ENCODE data around the gene ANKRD9.

ANKRD9 gene

DNA sequence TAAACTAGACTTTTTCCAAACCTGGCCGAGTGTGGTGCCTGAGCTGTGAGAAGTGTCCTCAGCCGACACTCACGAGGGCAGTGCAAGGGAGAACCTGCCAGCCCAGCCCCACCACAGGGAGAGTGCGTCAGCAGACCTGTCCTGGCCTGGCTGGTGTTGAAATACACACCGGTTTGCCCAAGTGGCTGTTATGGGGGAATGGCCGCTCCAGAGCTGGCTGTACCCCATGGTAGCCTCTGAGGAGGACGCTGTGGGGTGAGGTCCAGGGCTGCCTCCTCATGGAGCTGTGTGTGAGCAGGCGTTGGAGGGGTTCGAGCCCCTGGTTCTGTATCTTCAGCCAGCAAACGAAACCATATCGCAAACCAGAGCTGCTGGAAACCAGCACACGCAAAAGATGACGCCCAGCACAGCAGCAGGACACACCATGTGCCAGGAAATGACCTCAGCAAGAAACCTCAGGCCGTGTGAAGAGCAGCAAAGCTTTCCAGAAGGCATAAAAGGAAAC, 9.4 kb downstream of the ANKRD9 start:
- peak; percentile 88 to 95 for DNase-seq (ENCODE audit: low read depth in 2 of 2)
- TF ChIP-seq, protein P1, sequence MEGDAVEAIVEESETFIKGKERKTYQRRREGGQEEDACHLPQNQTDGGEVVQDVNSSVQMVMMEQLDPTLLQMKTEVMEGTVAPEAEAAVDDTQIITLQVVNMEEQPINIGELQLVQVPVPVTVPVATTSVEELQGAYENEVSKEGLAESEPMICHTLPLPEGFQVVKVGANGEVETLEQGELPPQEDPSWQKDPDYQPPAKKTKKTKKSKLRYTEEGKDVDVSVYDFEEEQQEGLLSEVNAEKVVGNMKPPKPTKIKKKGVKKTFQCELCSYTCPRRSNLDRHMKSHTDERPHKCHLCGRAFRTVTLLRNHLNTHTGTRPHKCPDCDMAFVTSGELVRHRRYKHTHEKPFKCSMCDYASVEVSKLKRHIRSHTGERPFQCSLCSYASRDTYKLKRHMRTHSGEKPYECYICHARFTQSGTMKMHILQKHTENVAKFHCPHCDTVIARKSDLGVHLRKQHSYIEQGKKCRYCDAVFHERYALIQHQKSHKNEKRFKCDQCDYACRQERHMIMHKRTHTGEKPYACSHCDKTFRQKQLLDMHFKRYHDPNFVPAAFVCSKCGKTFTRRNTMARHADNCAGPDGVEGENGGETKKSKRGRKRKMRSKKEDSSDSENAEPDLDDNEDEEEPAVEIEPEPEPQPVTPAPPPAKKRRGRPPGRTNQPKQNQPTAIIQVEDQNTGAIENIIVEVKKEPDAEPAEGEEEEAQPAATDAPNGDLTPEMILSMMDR (IDR thresholded peaks at IDR 0.05; ENCODE audit: low read depth, low read length), result no peak
- H3K4me3 ChIP-seq (replicated peaks in 1 of 2; ENCODE audit: low read depth in 2 of 2, low read length in 2 of 2), result no peak overlapping the region

DNA sequence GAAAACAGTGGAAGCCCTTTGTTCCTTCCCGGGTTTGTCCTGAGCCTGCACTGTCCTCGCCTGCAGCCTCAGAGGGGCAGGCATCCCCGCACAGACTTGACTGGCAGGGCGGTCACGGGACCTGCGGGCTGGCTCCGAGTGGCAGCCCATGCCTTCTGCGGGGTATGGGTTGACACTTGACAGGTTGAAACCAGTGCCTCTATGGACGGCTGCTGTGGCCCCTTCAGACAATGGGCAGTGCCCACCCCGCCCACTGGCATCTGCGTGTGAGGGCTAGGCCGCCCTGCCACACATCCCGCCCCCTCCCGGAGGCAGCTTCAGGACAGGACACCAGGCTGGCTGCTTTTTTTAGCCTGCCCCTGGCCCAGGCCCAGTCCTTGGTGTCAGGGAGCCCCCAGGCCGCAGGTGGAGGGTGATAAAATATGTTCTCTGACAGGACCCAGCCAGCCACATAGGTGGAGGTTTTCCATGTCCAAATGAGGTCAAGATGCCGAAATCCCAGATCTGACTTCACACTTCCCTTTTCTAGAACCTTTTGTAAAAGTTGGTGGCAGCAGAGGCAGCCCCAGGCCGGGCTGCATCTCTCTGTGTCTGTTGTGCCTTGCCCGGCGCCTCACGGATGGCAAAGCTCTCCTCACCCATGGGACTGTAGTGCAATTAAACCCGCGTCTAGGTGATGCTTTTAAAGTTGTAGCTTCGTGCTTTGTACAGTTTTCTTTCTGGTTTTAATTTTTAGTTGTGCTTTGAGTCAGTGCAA, 10.0 kb downstream of the ANKRD9 start:
- TF ChIP-seq, protein P1 (IDR thresholded peaks at IDR 0.05; ENCODE audit: low read depth, low read length), result no peak
- no peak for DNase-seq (ENCODE audit: low read depth in 2 of 2)
- H3K4me3 ChIP-seq (replicated peaks in 1 of 2; ENCODE audit: low read depth in 2 of 2, low read length in 2 of 2), result no peak overlapping the region

DNA sequence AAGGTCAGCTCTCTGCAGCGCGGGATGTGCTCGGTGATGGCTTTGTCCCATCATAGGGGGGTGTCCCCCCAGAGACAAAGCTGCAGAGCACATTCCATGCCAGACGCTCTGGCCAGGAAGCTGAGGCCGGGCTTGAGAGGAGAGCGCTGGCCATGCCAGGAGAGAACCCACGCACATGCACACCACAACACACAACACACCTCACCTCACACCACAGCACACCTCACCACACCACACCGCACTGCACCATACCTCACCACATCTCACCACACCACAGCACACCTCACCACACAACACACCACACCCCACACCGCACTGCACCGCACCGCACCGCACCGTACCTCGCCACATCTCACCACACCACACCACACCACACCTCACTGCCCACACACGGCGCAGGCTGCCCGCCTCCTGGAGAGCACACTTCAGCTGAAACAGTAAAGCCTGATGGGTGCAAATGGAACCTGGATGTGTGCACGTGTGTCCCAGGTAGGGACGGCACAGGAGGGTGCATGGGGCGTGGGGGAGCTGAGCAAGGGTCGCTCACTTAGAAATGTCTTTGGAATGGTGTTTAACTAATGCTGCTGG, 10.8 kb downstream of the ANKRD9 start:
- TF ChIP-seq, protein P1 (IDR thresholded peaks at IDR 0.05; ENCODE audit: low read depth, low read length), result no peak
- H3K4me3 ChIP-seq (replicated peaks in 1 of 2; ENCODE audit: low read depth in 2 of 2, low read length in 2 of 2), result no peak overlapping the region
- no peak for DNase-seq (ENCODE audit: low read depth in 2 of 2)

DNA sequence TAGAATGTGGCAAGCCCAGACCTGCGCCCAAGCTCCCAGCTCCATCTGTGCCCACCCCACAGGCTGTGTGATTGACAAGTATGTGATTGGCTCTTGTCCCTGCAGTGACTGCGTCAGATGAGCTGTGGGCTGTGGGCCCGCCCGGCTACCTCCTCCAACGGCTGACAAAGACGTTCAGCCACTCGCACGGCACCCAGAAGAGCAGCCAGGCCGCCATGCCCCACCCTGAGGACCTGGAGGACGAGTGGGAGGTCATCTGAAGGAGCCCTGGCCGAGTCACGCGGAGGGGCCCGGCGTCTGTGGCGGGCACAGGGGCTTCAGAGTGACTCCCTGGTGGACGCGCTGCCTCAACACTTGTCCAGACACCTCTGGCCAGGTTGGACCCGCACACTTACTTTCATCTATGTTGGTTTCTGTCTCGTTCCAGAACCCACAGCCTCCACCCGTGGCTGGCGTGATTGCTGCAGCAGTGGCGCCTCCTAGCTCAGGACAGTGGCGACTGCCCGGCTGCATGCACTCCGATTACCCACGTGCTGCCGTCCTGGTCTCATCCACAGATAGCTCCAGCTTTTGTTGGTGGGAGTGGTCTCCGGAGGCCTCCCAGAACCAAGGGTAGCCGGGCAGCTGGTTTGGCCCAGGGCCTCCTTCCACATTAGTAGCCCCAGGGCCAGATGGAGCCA, 11.4 kb downstream of the ANKRD9 start:
- TF ChIP-seq, protein P1 (IDR thresholded peaks at IDR 0.05; ENCODE audit: low read depth, low read length), result peak; percentile 13
- DNase-seq (ENCODE audit: low read depth in 2 of 2), result no peak
- no peak overlapping the region for H3K4me3 ChIP-seq (replicated peaks in 1 of 2; ENCODE audit: low read depth in 2 of 2, low read length in 2 of 2)

DNA sequence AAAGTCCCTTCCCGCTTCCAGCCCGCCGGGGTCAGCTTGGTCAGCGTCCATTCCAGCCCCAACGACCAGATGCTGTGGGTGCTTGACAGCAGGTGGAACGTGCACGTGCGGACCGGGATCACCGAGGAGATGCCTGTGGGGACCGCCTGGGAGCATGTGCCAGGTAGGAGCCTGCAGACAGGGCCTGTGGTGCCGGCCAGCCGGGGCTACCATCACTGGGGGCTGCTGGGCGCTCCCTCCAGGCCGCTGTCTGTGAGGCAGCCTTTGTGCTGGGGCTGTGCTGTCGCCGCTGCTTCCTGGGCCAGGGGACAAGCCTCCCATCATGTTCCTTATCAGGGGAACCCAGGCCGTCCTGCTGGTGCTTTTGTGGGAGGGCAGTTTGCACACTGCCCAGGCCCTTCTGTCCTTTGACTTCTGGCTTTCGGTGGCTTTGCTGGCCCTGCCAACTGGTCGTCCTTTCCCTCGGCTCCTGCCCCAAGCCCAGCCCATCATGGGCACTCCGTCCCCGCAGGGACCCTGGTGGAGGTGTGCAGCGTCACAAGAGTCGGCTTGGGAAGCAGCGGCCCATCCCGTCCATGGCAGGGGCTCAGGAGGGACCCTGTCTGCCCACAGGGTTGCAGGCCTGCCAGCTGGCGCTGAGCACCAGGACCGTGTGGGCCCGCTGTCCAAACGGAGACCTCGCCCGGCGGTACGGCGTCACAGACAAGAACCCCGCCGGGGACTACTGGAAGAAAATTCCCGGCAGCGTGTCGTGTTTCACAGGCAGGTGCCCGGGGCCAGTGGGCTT, 12.4 kb downstream of the ANKRD9 start:
- H3K4me3 ChIP-seq (replicated peaks in 1 of 2; ENCODE audit: low read depth in 2 of 2, low read length in 2 of 2), result no peak overlapping the region
- TF ChIP-seq, protein P1 (IDR thresholded peaks at IDR 0.05; ENCODE audit: low read depth, low read length), result no peak
- DNase-seq (ENCODE audit: low read depth in 2 of 2), result no peak

DNA sequence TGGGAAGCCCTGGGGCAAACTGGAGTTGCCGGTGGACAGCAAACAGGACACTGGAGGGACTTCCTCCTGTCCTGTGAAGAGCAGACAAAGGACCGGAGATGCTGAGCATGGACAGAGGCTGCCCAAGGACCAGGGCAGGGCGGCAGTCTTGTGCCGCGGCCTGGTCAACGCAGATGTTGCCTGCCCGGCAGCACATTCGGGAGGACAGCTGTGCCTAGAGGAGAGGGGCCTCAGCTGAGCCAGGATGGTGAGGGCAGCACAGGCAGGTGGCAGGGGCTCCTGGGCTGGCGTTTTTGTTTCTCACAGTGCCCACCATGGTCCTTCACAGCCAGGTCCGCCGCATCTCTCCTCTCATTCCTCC, 13.3 kb downstream of the ANKRD9 start:
- no peak for DNase-seq (ENCODE audit: low read depth in 2 of 2)

More for the DNA sequence above, 13.3 kb downstream of the ANKRD9 start:
- no peak overlapping the region for H3K4me3 ChIP-seq (replicated peaks in 1 of 2; ENCODE audit: low read depth in 2 of 2, low read length in 2 of 2)
- TF ChIP-seq, protein P1 (IDR thresholded peaks at IDR 0.05; ENCODE audit: low read depth, low read length), result no peak
